ENCODE results near the gene DDX10. TPM values are rescaled to one million over a fixed set of nuclear protein-coding genes. Genes with fewer than 3 reads are reported as not detected.
A peak's percentile ranks its signal among the peaks of the same experiment; 100 is the strongest.

Gene DDX10
- total RNA-seq, 2 experiments from 2014 or later: 15.0 to 15.4 TPM

DNA sequence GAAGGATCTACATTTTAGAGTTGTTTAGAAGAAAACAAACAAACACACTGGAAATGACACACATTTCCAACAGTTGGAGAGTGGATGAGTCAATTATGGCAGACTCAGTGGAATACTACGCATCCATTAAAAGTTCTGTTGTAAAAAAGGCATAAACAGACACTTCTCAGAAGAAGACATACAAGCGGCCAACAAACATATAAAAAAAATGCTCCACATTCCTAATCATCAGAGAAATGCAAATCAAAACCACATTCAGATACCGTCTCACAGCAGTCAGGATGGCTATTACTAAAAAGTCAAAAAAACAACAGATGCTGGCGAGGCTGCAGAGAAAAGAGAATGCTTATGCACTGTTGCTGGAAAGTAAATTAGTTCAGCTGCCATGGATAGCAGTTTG lies 298.2 kb downstream of the DDX10 start:
- ChIA-PET CTCF (no interaction called here), POLR2A (no interaction called here)
- DNase-seq (no peak), ATAC-seq (ENCODE audit: poor library complexity) (no peak)
- Mint-ChIP-seq H3K4me1 (ENCODE audit: low read depth) (no peaks in the 10 kb centered on the region), H3K4me3 (no peak overlapping the region), H3K27ac (no peak overlapping the region), H3K27me3 (no peaks in the 10 kb centered on the region), H3K36me3 (ENCODE audit: low read depth) (no peaks in the 10 kb centered on the region), H3K9me3 (no peaks in the 10 kb centered on the region)
- Histone ChIP-seq H3K4me3 (ENCODE audit: low read length) (no peak overlapping the region), H3K27ac (ENCODE audit: low read depth in 1 of 2, low read length in 2 of 2) (no peak overlapping the region), H3K9me3 (ENCODE audit: control insufficient read depth in 1 of 2, insufficient read depth in 1 of 2, low read length in 2 of 2) (no peaks in the 10 kb centered on the region), H3K27me3 (ENCODE audit: control insufficient read depth in 1 of 2, insufficient read depth in 2 of 2, low read length in 2 of 2) (no peaks in the 10 kb centered on the region), H3K36me3 (ENCODE audit: insufficient read depth, low read length) (no peaks in the 10 kb centered on the region), H3K4me1 (ENCODE audit: insufficient read depth, low read length) (no peaks in the 10 kb centered on the region)
- intact Hi-C loops (cut with DNase I, micrococcal nuclease): no loop called here
- TF ChIP-seq, protein P1, sequence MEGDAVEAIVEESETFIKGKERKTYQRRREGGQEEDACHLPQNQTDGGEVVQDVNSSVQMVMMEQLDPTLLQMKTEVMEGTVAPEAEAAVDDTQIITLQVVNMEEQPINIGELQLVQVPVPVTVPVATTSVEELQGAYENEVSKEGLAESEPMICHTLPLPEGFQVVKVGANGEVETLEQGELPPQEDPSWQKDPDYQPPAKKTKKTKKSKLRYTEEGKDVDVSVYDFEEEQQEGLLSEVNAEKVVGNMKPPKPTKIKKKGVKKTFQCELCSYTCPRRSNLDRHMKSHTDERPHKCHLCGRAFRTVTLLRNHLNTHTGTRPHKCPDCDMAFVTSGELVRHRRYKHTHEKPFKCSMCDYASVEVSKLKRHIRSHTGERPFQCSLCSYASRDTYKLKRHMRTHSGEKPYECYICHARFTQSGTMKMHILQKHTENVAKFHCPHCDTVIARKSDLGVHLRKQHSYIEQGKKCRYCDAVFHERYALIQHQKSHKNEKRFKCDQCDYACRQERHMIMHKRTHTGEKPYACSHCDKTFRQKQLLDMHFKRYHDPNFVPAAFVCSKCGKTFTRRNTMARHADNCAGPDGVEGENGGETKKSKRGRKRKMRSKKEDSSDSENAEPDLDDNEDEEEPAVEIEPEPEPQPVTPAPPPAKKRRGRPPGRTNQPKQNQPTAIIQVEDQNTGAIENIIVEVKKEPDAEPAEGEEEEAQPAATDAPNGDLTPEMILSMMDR (IDR thresholded peaks at IDR 0.05): no peak

GRCh38 chr11:108965306-108966001 lies 300.6 kb downstream of the DDX10 start:
- Histone ChIP-seq H3K9me3 (ENCODE audit: control insufficient read depth in 1 of 2, insufficient read depth in 1 of 2, low read length in 2 of 2) (no peaks in the 10 kb centered on the region), H3K4me1 (ENCODE audit: insufficient read depth, low read length) (no peaks in the 10 kb centered on the region), H3K4me3 (ENCODE audit: low read length) (no peak overlapping the region), H3K27ac (ENCODE audit: low read depth in 1 of 2, low read length in 2 of 2) (no peak overlapping the region), H3K27me3 (ENCODE audit: control insufficient read depth in 1 of 2, insufficient read depth in 2 of 2, low read length in 2 of 2) (no peaks in the 10 kb centered on the region), H3K36me3 (ENCODE audit: insufficient read depth, low read length) (no peaks in the 10 kb centered on the region)
- Mint-ChIP-seq H3K4me1 (ENCODE audit: low read depth) (no peaks in the 10 kb centered on the region), H3K36me3 (ENCODE audit: low read depth) (no peaks in the 10 kb centered on the region), H3K27me3 (no peaks in the 10 kb centered on the region), H3K9me3 (no peaks in the 10 kb centered on the region), H3K27ac (no peak overlapping the region), H3K4me3 (no peak overlapping the region)
- DNase-seq (peak in 2 of 14 experiments; percentile 6 to 20), ATAC-seq (ENCODE audit: poor library complexity) (no peak)
- POLR2A ChIA-PET: no interaction called here
- TF ChIP-seq, protein P1 (IDR thresholded peaks at IDR 0.05): no peak
- CTCF ChIA-PET: no interaction called here
- intact Hi-C loops (cut with DNase I, micrococcal nuclease): no loop called here

- H3K27ac ChIP-seq (ENCODE audit: low read depth in 1 of 2, low read length in 2 of 2): no peak overlapping the region
- TF ChIP-seq, protein P1 (IDR thresholded peaks at IDR 0.05): no peak
- H3K9me3 Mint-ChIP-seq: no peaks in the 10 kb centered on the region
- H3K27me3 Mint-ChIP-seq: no peaks in the 10 kb centered on the region
- H3K4me1 ChIP-seq (ENCODE audit: insufficient read depth, low read length): no peaks in the 10 kb centered on the region
- H3K36me3 ChIP-seq (ENCODE audit: insufficient read depth, low read length): no peaks in the 10 kb centered on the region
- no peaks in the 10 kb centered on the region for H3K36me3 Mint-ChIP-seq (ENCODE audit: low read depth)
- DNase-seq: no peak
- no peak overlapping the region for H3K4me3 Mint-ChIP-seq
- intact Hi-C loops (cut with DNase I, micrococcal nuclease): no loop called here
- no peak overlapping the region for H3K4me3 ChIP-seq (ENCODE audit: low read length)
- CTCF ChIA-PET: no interaction called here
- H3K4me1 Mint-ChIP-seq (ENCODE audit: low read depth): no peaks in the 10 kb centered on the region
- no peaks in the 10 kb centered on the region for H3K27me3 ChIP-seq (ENCODE audit: control insufficient read depth in 1 of 2, insufficient read depth in 2 of 2, low read length in 2 of 2)
- H3K27ac Mint-ChIP-seq: no peak overlapping the region
- no peak for ATAC-seq (ENCODE audit: poor library complexity)
- POLR2A ChIA-PET: no interaction called here
- no peaks in the 10 kb centered on the region for H3K9me3 ChIP-seq (ENCODE audit: control insufficient read depth in 1 of 2, insufficient read depth in 1 of 2, low read length in 2 of 2)
These were observed 301.3 kb downstream of the DDX10 start for GRCh38 chr11:108966206-108966605.

Measured in CD4-positive, alpha-beta T cell (primary cell).